ENCODE results near the gene ITIH6. TPM values are rescaled to one million over a fixed set of nuclear protein-coding genes. Genes with fewer than 3 reads are reported as not detected.
"Not testable (repeated sequence)": the region's sequence is repeated elsewhere in the genome, so short reads cannot be mapped to it uniquely, and the experiment has no call there.

The ITIH6 gene
- total RNA-seq, 4 donors from 2014 or later, result not detected

GRCh38 chrX:54785901-54786300 is 12.2 kb downstream of the ITIH6 start:
- TF ChIP-seq CTCF (IDR thresholded peaks at IDR 0.05), result no peak
- no peak for ATAC-seq (ENCODE audit: low FRiP score)
- DNase-seq (ENCODE audit: low spot score), result no peak

GRCh38 chrX:54776987-54777672 is 20.9 kb downstream of the ITIH6 start:
- DNase-seq (ENCODE audit: low spot score) (no peak), ATAC-seq (ENCODE audit: low FRiP score) (no peak)
- TF ChIP-seq CTCF (IDR thresholded peaks at IDR 0.05), result no peak

- DNase-seq (ENCODE audit: low spot score), result no peak
- TF ChIP-seq CTCF (IDR thresholded peaks at IDR 0.05), result no peak
- no peak for ATAC-seq (ENCODE audit: low FRiP score)
Measured at GRCh38 chrX:54776061-54776460, 22.0 kb downstream of the ITIH6 start.

- ATAC-seq (ENCODE audit: low FRiP score); DNase-seq (ENCODE audit: low spot score): not testable (repeated sequence)
Measured at GRCh38 chrX:54774391-54775094, 23.5 kb downstream of the ITIH6 start.

- no peak for TF ChIP-seq CTCF (IDR thresholded peaks at IDR 0.05)
- DNase-seq (ENCODE audit: low spot score) (no peak), ATAC-seq (ENCODE audit: low FRiP score) (no peak)
Measured at GRCh38 chrX:54758114-54759055, 39.7 kb downstream of the ITIH6 start.

- TF ChIP-seq CTCF (IDR thresholded peaks at IDR 0.05), result no peak
- DNase-seq (ENCODE audit: low spot score), result no peak
- ATAC-seq (ENCODE audit: low FRiP score), result no peak
Measured at GRCh38 chrX:54754854-54755253, 43.2 kb downstream of the ITIH6 start.

- no peak for ATAC-seq (ENCODE audit: low FRiP score)
- no peak for TF ChIP-seq CTCF (IDR thresholded peaks at IDR 0.05)
- no peak for DNase-seq (ENCODE audit: low spot score)
Measured at GRCh38 chrX:54748626-54749025, 49.4 kb downstream of the ITIH6 start.

All from omental fat pad (tissue), 4 donors.